Mesothelial cell of epicardium (in vitro differentiated cells): ENCODE data around the gene TMEM132C. TPM values are rescaled to one million over a fixed set of nuclear protein-coding genes. Genes with fewer than 3 reads are reported as not detected.
A peak's percentile ranks its signal among the peaks of the same experiment; 100 is the strongest.

Experiments
- DNase-seq, 2 experiments: peaks; one replicate each; pipeline ENCODE4 v3.0.0; 2021; ENCODE audit warnings: low spot score in 2 of 2; ENCODE audit not compliant: unreplicated experiment in 2 of 2
- H3K27ac Mint-ChIP-seq: 2 replicates; pipeline ENCODE4 v1.8.0; 2021; ENCODE audit warnings: mixed read lengths
- H3K27me3 Mint-ChIP-seq: 2 replicates; pipeline ENCODE4 v1.8.0; 2021; ENCODE audit warnings: low read depth, mixed read lengths
- H3K36me3 Mint-ChIP-seq: 2 replicates; pipeline ENCODE4 v1.8.0; 2021; ENCODE audit warnings: mixed read lengths
- H3K4me1 Mint-ChIP-seq: 2 replicates; pipeline ENCODE4 v1.8.0; 2021; ENCODE audit warnings: mixed read lengths
- H3K4me3 Mint-ChIP-seq: 2 replicates; pipeline ENCODE4 v1.8.0; 2021; ENCODE audit warnings: mild to moderate bottlenecking, moderate library complexity, mixed read lengths
- H3K9me3 Mint-ChIP-seq: 2 replicates; pipeline ENCODE4 v1.8.0; 2021; ENCODE audit warnings: mixed read lengths
- total RNA-seq: library from RNA; stranded (reverse); gene quantifications from 3 replicates; pipeline ENCODE4 v1.2.1, GENCODE V29; 2021
- TF ChIP-seq, protein P1 (sequence below): fragments of 200-600 bp; sonication (generic); IDR thresholded peaks from one replicate; pipeline ENCODE4 v1.5.0; 2021; ENCODE audit warnings: antibody characterized with exemption; ENCODE audit not compliant: unreplicated experiment

TMEM132C gene
- total RNA-seq, 1 donor from 2014 or later, result 25.5 TPM

DNA sequence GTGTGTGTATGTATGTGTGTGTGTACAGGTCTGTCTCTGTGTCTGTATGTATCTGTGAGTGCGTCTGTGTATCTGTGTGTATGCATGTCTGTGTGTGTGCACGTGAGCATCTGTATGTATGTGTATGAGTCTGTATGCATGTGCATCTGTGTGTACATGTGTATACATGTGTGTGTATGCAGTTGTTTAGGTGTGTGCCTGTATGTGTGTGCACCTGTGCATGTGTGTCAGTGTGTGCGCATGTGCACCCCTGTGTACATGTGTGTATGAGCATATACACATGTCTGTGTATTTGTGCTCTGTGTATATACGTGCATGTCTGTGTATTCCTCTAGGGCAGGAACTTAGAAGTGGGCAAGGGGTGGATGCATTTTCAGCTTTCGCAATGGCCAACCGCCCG is 116.0 kb downstream of the TMEM132C start:
- Mint-ChIP-seq H3K27me3 (peaks cover 64% of the 10 kb centered on the region), H3K4me1 (peaks cover 8% of the 10 kb centered on the region), H3K9me3 (no peaks in the 10 kb centered on the region), H3K36me3 (no peaks in the 10 kb centered on the region), H3K27ac (no peak overlapping the region), H3K4me3 (no peak overlapping the region)
- TF ChIP-seq, protein P1, sequence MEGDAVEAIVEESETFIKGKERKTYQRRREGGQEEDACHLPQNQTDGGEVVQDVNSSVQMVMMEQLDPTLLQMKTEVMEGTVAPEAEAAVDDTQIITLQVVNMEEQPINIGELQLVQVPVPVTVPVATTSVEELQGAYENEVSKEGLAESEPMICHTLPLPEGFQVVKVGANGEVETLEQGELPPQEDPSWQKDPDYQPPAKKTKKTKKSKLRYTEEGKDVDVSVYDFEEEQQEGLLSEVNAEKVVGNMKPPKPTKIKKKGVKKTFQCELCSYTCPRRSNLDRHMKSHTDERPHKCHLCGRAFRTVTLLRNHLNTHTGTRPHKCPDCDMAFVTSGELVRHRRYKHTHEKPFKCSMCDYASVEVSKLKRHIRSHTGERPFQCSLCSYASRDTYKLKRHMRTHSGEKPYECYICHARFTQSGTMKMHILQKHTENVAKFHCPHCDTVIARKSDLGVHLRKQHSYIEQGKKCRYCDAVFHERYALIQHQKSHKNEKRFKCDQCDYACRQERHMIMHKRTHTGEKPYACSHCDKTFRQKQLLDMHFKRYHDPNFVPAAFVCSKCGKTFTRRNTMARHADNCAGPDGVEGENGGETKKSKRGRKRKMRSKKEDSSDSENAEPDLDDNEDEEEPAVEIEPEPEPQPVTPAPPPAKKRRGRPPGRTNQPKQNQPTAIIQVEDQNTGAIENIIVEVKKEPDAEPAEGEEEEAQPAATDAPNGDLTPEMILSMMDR, result no peak
- DNase-seq, result no peak

DNA sequence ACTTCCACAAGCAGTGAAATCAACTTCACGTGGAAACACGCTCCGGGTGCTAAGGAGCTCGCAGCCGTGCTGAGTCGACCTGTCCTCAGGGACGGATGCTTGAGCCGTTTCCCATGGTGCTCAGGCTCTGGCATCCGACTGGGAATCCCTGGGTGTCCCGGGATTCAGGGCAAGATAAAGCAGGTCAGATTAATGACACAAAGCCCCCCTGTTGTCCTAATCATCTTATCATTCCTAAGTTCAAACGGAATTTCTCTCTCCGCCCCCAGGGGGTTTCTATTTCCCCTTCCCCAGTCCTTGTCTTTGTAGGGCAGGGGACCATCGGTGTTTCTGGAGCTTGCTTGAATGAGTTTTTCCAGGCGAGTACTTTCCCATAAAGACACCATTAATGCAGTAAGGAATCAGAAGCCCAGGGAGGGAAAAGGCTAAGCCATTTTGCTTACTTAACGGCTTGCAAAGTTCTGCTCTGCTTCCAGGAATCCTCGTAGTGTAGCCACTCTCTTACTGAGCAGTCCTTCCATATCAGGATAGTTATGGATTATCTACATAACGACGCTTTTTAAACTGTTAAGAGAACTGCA is 116.5 kb downstream of the TMEM132C start:
- Mint-ChIP-seq H3K9me3 (no peaks in the 10 kb centered on the region), H3K27me3 (peaks cover 64% of the 10 kb centered on the region), H3K36me3 (no peaks in the 10 kb centered on the region), H3K4me3 (no peak overlapping the region), H3K27ac (peak overlapping the region; percentile 71), H3K4me1 (peaks cover 8% of the 10 kb centered on the region)
- DNase-seq, result no peak
- TF ChIP-seq, protein P1, result no peak

DNA sequence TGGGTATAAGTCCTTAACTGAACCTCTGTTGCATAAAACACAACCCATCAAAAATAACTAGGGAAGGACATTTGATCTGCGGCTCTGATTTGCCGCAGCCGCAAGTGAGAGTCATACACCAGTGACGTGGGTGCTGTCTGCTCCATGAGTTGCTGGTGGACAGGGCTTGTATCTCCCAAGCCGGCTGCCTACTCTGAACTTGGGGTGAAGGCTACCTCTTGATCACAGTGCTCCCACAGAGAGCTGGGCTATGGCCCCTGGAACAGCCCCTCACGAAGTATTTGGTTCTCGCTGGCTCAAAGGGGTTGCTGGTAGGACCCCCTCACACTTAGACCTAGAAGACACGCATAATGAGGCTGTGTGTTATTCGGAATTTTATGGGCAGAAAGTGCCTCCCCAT is 118.8 kb downstream of the TMEM132C start:
- Mint-ChIP-seq H3K4me3 (no peak overlapping the region), H3K27me3 (peaks cover 47% of the 10 kb centered on the region), H3K36me3 (no peaks in the 10 kb centered on the region), H3K27ac (no peak overlapping the region), H3K4me1 (peaks cover 8% of the 10 kb centered on the region), H3K9me3 (no peaks in the 10 kb centered on the region)
- TF ChIP-seq, protein P1, result no peak
- no peak for DNase-seq

DNA sequence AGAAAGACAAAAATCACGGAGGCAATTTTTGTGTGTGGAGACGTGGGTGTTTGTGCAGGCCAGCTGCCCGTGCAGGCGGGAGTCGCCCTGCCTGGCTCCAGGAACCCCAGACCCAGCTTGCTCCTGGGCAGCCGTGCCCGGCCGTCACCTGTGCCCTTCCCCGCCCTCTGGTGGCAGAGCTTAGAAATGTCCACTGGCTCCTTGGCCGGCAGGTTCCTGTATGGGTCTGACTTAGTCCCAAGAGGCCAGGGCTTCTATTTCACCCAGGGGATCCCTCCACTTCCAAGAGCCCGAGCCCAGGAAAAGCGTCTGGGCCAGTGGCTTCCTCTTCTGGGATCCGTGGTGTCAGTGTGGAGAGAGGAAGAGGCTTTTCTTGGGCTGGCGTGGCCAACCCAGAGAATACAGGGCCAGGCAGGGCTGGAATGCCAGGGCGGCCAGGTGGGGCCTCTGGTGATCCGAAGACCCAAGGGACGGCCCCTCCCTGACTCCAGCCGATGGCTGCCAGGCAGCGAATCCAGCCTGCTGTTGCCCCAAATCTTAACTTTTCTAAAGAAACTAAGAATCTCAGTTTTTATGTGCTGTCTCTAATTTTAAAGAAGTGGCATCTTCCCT is 120.9 kb downstream of the TMEM132C start:
- TF ChIP-seq, protein P1, result peak; percentile 66
- Mint-ChIP-seq H3K9me3 (no peaks in the 10 kb centered on the region), H3K27ac (no peak overlapping the region), H3K27me3 (peaks cover 27% of the 10 kb centered on the region), H3K4me3 (no peak overlapping the region), H3K36me3 (no peaks in the 10 kb centered on the region), H3K4me1 (peaks cover 3% of the 10 kb centered on the region)
- DNase-seq, result peak; percentile 33 to 57

DNA sequence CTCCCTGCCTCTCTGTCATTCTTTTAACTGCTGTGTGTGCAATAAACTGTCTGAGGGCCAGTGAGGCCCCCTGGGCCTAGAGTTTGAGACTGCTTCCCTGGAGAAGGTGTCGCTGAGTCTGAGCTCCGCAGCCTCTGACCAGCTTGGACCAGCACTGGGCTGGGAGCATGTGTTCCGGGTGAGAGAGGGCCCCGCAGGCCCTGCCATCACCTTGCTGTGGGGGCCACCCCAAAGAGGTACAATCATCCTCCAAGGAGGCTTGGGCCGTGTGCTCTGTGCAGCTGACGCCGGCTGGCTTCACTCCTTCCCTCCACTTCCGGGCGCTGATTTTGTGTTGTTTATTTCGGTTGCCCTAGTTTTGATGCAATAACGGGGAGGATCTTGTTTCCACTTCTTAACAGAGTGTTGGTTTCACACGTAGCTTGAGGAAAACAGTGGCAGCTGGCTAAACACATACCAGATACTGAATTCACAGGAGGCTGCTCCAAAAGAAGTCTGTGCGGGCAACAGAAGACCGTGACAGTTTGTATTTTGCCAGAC is 121.6 kb downstream of the TMEM132C start:
- peaks cover 3% of the 10 kb centered on the region for H3K4me1 Mint-ChIP-seq
- H3K9me3 Mint-ChIP-seq, result no peaks in the 10 kb centered on the region
- DNase-seq, result no peak
- H3K4me3 Mint-ChIP-seq, result no peak overlapping the region
- no peaks in the 10 kb centered on the region for H3K36me3 Mint-ChIP-seq
- TF ChIP-seq, protein P1, result no peak
- no peak overlapping the region for H3K27ac Mint-ChIP-seq
- peaks cover 21% of the 10 kb centered on the region for H3K27me3 Mint-ChIP-seq
